Trophoblast cell (in vitro differentiated cells and primary cell): ENCODE results near the gene THBS2.

Experiments used
- DNase-seq, 2 donors: peaks; one replicate each; pipeline ENCODE4 v3.0.0-alpha.2; 2016
- H2AFZ ChIP-seq: 2 replicates; pipeline ENCODE4 v1.6.1; 2013; ENCODE audit warnings: low read length, moderate library complexity, mild to moderate bottlenecking; ENCODE audit not compliant: insufficient read depth, poor library complexity
- H2AK5ac ChIP-seq: 2 replicates; pipeline ENCODE4 v1.6.1; 2013; ENCODE audit warnings: mild to moderate bottlenecking, low read length
- H2BK120ac ChIP-seq: 2 replicates; pipeline ENCODE4 v1.6.1; 2013; ENCODE audit warnings: low read length, mild to moderate bottlenecking, moderate library complexity; ENCODE audit not compliant: insufficient read depth, poor library complexity
- H2BK12ac ChIP-seq: 2 replicates; pipeline ENCODE4 v1.6.1; 2013; ENCODE audit warnings: mild to moderate bottlenecking, low read length, moderate library complexity
- H2BK5ac ChIP-seq: 2 replicates; pipeline ENCODE4 v1.6.1; 2013; ENCODE audit warnings: low read length, low read depth, moderate library complexity, mild to moderate bottlenecking; ENCODE audit not compliant: poor library complexity
- H3K14ac ChIP-seq: 2 replicates; pipeline ENCODE4 v1.6.1; 2013; ENCODE audit warnings: mild to moderate bottlenecking, low read length
- H3K18ac ChIP-seq: 2 replicates; pipeline ENCODE4 v1.6.1; 2013; ENCODE audit warnings: mild to moderate bottlenecking, low read length
- H3K23ac ChIP-seq: 2 replicates; pipeline ENCODE4 v1.6.1; 2013; ENCODE audit warnings: low read length
- H3K27ac ChIP-seq: 2 replicates; pipeline ENCODE4 v1.5.1; 2013; ENCODE audit warnings: low read depth, mild to moderate bottlenecking, inconsistent platforms, low read length, moderate library complexity
- H3K27me3 ChIP-seq: 2 replicates; pipeline ENCODE4 v1.6.1; 2013; ENCODE audit warnings: inconsistent platforms, mild to moderate bottlenecking, low read length, moderate library complexity; ENCODE audit not compliant: insufficient read depth
- H3K36me3 ChIP-seq, 2 experiments: 1 replicate in 1 of 2; 2 replicates in 1 of 2; pipeline ENCODE4 v1.6.1; 2013; ENCODE audit warnings: low read length in 2 of 2, mild to moderate bottlenecking in 2 of 2, moderate library complexity in 1 of 2; ENCODE audit not compliant: insufficient read depth in 2 of 2, control insufficient read depth in 1 of 2
- H3K4ac ChIP-seq: 2 replicates; pipeline ENCODE4 v1.6.1; 2013; ENCODE audit warnings: low read depth, mild to moderate bottlenecking, low read length, moderate library complexity
- H3K4me1 ChIP-seq, 2 experiments: 1 replicate in 1 of 2; 2 replicates in 1 of 2; pipeline ENCODE4 v1.6.1; 2013; ENCODE audit warnings: low read length in 2 of 2, mild to moderate bottlenecking in 2 of 2, moderate library complexity in 1 of 2; ENCODE audit not compliant: insufficient read depth in 2 of 2, control insufficient read depth in 1 of 2
- H3K4me2 ChIP-seq: 2 replicates; pipeline ENCODE4 v1.6.1; 2013; ENCODE audit warnings: inconsistent platforms, mild to moderate bottlenecking, low read length, moderate library complexity
- H3K4me3 ChIP-seq: 2 replicates; pipeline ENCODE4 v1.5.1; 2013; ENCODE audit warnings: mild to moderate bottlenecking, low read depth, low read length, inconsistent platforms
- H3K79me1 ChIP-seq: one replicate; pipeline ENCODE4 v1.6.1; 2013; ENCODE audit warnings: low read length
- H3K79me2 ChIP-seq: 2 replicates; pipeline ENCODE4 v1.6.1; 2013; ENCODE audit warnings: low read length, mild to moderate bottlenecking; ENCODE audit not compliant: control insufficient read depth, insufficient read depth, poor library complexity
- H3K9ac ChIP-seq: 2 replicates; pipeline ENCODE4 v1.6.1; 2013; ENCODE audit warnings: mild to moderate bottlenecking, low read length
- H3K9me3 ChIP-seq: 2 replicates; pipeline ENCODE4 v1.6.1; 2013; ENCODE audit warnings: low read depth, mild to moderate bottlenecking, control low read depth, inconsistent platforms, low read length; ENCODE audit not compliant: insufficient read depth
- H4K12ac ChIP-seq: 2 replicates; pipeline ENCODE4 v1.6.1; 2013; ENCODE audit warnings: low read depth, mild to moderate bottlenecking, low read length, moderate library complexity
- H4K8ac ChIP-seq: 2 replicates; pipeline ENCODE4 v1.6.1; 2013; ENCODE audit warnings: low read depth, mild to moderate bottlenecking, low read length, moderate library complexity
- H4K91ac ChIP-seq: one replicate; pipeline ENCODE4 v1.6.1; 2013; ENCODE audit warnings: low read depth, mild to moderate bottlenecking, low read length, moderate library complexity
- WGBS: extraction: QIAGEN DNeasy Blood & Tissue Kit; methylation state at CpG from one replicate; pipeline ENCODE4 v1.1.7; 2013; ENCODE audit warnings: missing lambda C conversion rate; ENCODE audit not compliant: insufficient read length, insufficient coverage; ENCODE audit errors: extremely low coverage; 5-methylcytosine and 5-hydroxymethylcytosine counted together

Gene THBS2

GRCh38 chr6:169229615-169230321 lies 23.9 kb downstream of the THBS2 start:
- Histone ChIP-seq H4K91ac (no peak overlapping the region), H3K4me2 (no peak overlapping the region), H3K9me3 (peaks cover 15% of the 10 kb centered on the region), H4K8ac (no peak overlapping the region), H3K23ac (no peak overlapping the region), H3K36me3 (no peaks in the 10 kb centered on the region), H2AK5ac (no peak overlapping the region), H3K27me3 (no peaks in the 10 kb centered on the region), H3K14ac (no peak overlapping the region), H3K27ac (no peak overlapping the region), H2BK12ac (no peak overlapping the region), H2BK120ac (no peak overlapping the region), H2BK5ac (no peak overlapping the region), H3K79me2 (no peaks in the 10 kb centered on the region), H4K12ac (no peak overlapping the region), H3K4me1 (no peaks in the 10 kb centered on the region), H3K9ac (no peak overlapping the region), H3K4ac (no peak overlapping the region), H2AFZ (no peak overlapping the region), H3K4me3 (no peak overlapping the region), H3K79me1 (no peaks in the 10 kb centered on the region), H3K18ac (no peak overlapping the region)
- no CpG with 5 or more reads among the region's 13 CpGs for WGBS
- DNase-seq = no peak

GRCh38 chr6:169227116-169227515 lies 26.5 kb downstream of the THBS2 start:
- no peak overlapping the region for H3K4me2 ChIP-seq
- H3K79me1 ChIP-seq = no peaks in the 10 kb centered on the region
- no peak overlapping the region for H3K4ac ChIP-seq
- no peak overlapping the region for H2AK5ac ChIP-seq
- no peak overlapping the region for H4K12ac ChIP-seq
- H4K91ac ChIP-seq = no peak overlapping the region
- H3K79me2 ChIP-seq = no peaks in the 10 kb centered on the region
- H4K8ac ChIP-seq = no peak overlapping the region
- H2BK120ac ChIP-seq = no peak overlapping the region
- peaks cover 6% of the 10 kb centered on the region for H3K9me3 ChIP-seq
- no peak overlapping the region for H3K23ac ChIP-seq
- H3K4me1 ChIP-seq = no peaks in the 10 kb centered on the region
- H3K27ac ChIP-seq = no peak overlapping the region
- H3K27me3 ChIP-seq = no peaks in the 10 kb centered on the region
- H3K36me3 ChIP-seq = no peaks in the 10 kb centered on the region
- H3K18ac ChIP-seq = no peak overlapping the region
- no peak for DNase-seq
- no peak overlapping the region for H2AFZ ChIP-seq
- H2BK5ac ChIP-seq = no peak overlapping the region
- no CpG with 5 or more reads among the region's 15 CpGs for whole genome bisulfite sequencing
- no peak overlapping the region for H3K9ac ChIP-seq
- no peak overlapping the region for H2BK12ac ChIP-seq
- H3K4me3 ChIP-seq = no peak overlapping the region
- no peak overlapping the region for H3K14ac ChIP-seq

DNA sequence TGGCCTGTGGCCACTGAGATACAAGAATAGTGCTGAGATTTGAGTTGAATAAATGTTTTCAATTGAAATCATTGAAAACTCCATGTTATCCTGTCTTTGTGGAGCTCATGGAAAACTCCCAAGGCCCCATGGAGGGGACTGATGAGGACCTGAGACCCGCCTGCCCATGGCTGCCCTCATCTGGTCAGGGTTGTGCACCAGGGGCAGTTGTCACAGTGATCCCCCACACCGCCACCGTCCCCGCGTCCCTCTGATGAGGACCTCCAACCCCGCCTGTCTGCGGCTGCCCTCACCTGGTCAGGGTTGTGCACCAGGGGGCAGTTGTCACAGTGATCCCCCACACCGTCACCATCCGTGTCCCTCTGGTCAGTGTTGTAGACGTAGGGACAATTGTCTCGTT lies 27.8 kb downstream of the THBS2 start:
- Histone ChIP-seq H2AFZ (no peak overlapping the region), H4K12ac (no peak overlapping the region), H3K36me3 (no peaks in the 10 kb centered on the region), H3K79me2 (no peaks in the 10 kb centered on the region), H3K23ac (no peak overlapping the region), H3K14ac (no peak overlapping the region), H3K79me1 (no peaks in the 10 kb centered on the region), H3K4me1 (no peaks in the 10 kb centered on the region), H2AK5ac (no peak overlapping the region), H3K27ac (no peak overlapping the region), H2BK5ac (no peak overlapping the region), H3K4ac (no peak overlapping the region), H3K4me2 (no peak overlapping the region), H3K27me3 (no peaks in the 10 kb centered on the region), H3K4me3 (no peak overlapping the region), H3K9me3 (peaks cover 11% of the 10 kb centered on the region), H4K91ac (no peak overlapping the region), H2BK120ac (no peak overlapping the region), H4K8ac (no peak overlapping the region), H3K9ac (no peak overlapping the region), H3K18ac (no peak overlapping the region), H2BK12ac (no peak overlapping the region)
- WGBS = no CpG with 5 or more reads among the region's 11 CpGs
- DNase-seq = no peak

DNA sequence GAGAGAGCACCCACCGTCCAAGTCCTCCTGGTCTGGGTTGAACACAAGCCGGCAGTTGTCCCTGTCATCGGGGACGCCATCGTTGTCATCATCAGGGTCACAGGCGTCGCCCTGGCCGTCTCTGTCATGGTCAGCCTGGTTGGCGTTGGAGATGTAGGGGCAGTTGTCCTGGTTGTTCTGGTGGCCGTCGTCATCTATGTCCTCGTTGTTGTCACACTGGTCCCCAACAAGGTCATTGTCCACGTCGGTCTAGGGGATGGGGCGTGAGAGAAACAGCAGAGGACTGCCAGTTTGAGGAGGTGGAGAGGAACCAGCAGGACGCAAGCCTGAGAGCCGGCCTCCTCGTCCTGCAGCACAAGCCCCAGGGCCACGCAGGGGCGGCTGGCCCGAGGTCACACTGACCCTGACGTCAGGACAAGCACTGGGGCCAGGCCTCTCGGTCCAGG lies 28.5 kb downstream of the THBS2 start:
- H3K4me2 ChIP-seq = no peak overlapping the region
- no peak overlapping the region for H3K27ac ChIP-seq
- H3K79me1 ChIP-seq = no peaks in the 10 kb centered on the region
- no peaks in the 10 kb centered on the region for H3K4me1 ChIP-seq
- no peak overlapping the region for H2BK120ac ChIP-seq
- H4K12ac ChIP-seq = no peak overlapping the region
- H2BK12ac ChIP-seq = no peak overlapping the region
- H3K9me3 ChIP-seq = peaks cover 11% of the 10 kb centered on the region
- H3K27me3 ChIP-seq = no peaks in the 10 kb centered on the region
- no peak overlapping the region for H2AK5ac ChIP-seq
- no peak for DNase-seq
- H3K9ac ChIP-seq = no peak overlapping the region
- H3K79me2 ChIP-seq = no peaks in the 10 kb centered on the region
- H4K91ac ChIP-seq = no peak overlapping the region
- H3K4ac ChIP-seq = no peak overlapping the region
- H3K14ac ChIP-seq = no peak overlapping the region
- no CpG with 5 or more reads among the region's 23 CpGs for WGBS
- H2AFZ ChIP-seq = no peak overlapping the region
- H3K4me3 ChIP-seq = no peak overlapping the region
- no peak overlapping the region for H3K23ac ChIP-seq
- H4K8ac ChIP-seq = no peak overlapping the region
- H3K18ac ChIP-seq = no peak overlapping the region
- no peak overlapping the region for H2BK5ac ChIP-seq
- no peaks in the 10 kb centered on the region for H3K36me3 ChIP-seq
